Activated B cell treated with CpG ODN at 0.5 μM for 24 hours (primary cell): ENCODE results near the gene NT5C1A. TPM values are rescaled to one million over a fixed set of nuclear protein-coding genes. Genes with fewer than 3 reads are reported as not detected.

Experiments
- ATAC-seq: fragments of 200-7000 bp; cut with Tn5 transposase; one replicate; pipeline ENCODE4 v1.10.0; 2021; ENCODE audit warnings: low read depth, mild to moderate bottlenecking, moderate library complexity
- CTCF ChIA-PET: fragments of 350-600 bp; sonication (Branson Sonifier 250); formaldehyde crosslinking; loops from one replicate; lab custom pipeline; 2021; ENCODE audit warnings: antibody characterized with exemption; lab: Charles Lee
- POLR2A ChIA-PET: fragments of 350-600 bp; sonication (Branson Sonifier 250); formaldehyde crosslinking; loops from one replicate; lab custom pipeline; 2021; ENCODE audit warnings: antibody characterized with exemption; lab: Charles Lee
- DNase-seq: peaks from one replicate; pipeline ENCODE4 v3.0.0; 2022
- H3K27ac Mint-ChIP-seq: one replicate; pipeline ENCODE4 v1.8.0; 2020; ENCODE audit warnings: mixed read lengths
- H3K27me3 Mint-ChIP-seq: one replicate; pipeline ENCODE4 v1.8.0; 2021; ENCODE audit warnings: mixed read lengths
- H3K36me3 Mint-ChIP-seq: one replicate; pipeline ENCODE4 v1.8.0; 2021; ENCODE audit warnings: low read depth, mixed read lengths
- H3K4me1 Mint-ChIP-seq: one replicate; pipeline ENCODE4 v1.8.0; 2021; ENCODE audit warnings: mixed read lengths
- H3K4me3 Mint-ChIP-seq: one replicate; pipeline ENCODE4 v1.8.0; 2020; ENCODE audit warnings: mild to moderate bottlenecking, mixed read lengths
- H3K9me3 Mint-ChIP-seq: one replicate; pipeline ENCODE4 v1.8.0; 2020; ENCODE audit warnings: mixed read lengths
- intact Hi-C: fragments of 100-400 bp; cut with micrococcal nuclease; formaldehyde crosslinking; loops from one replicate; pipeline ENCODE4 v1.15.1; 2024
- total RNA-seq: library from RNA; stranded (reverse); gene quantifications from 2 replicates; pipeline ENCODE4 v1.2.3, GENCODE V29; 2022
- TF ChIP-seq, protein P1 (sequence below): fragments of 200-600 bp; IDR thresholded peaks from one replicate; pipeline ENCODE4 v1.8.0; 2022; ENCODE audit warnings: antibody characterized with exemption, mild to moderate bottlenecking

The NT5C1A gene
- total RNA-seq, result not detected in 2 replicates

- no peak within 1 kb of the TSS for H3K27ac Mint-ChIP-seq
- peaks cover 35% of the 10 kb centered on the region for H3K27me3 Mint-ChIP-seq
- ATAC-seq (peak; percentile 52), DNase-seq (no peak)
- no peaks in the 10 kb centered on the region for H3K9me3 Mint-ChIP-seq
- no peaks in the 10 kb centered on the region for H3K36me3 Mint-ChIP-seq
- POLR2A ChIA-PET, result no interaction called here
- intact Hi-C loops, result no loop called here
- TF ChIP-seq, protein P1, sequence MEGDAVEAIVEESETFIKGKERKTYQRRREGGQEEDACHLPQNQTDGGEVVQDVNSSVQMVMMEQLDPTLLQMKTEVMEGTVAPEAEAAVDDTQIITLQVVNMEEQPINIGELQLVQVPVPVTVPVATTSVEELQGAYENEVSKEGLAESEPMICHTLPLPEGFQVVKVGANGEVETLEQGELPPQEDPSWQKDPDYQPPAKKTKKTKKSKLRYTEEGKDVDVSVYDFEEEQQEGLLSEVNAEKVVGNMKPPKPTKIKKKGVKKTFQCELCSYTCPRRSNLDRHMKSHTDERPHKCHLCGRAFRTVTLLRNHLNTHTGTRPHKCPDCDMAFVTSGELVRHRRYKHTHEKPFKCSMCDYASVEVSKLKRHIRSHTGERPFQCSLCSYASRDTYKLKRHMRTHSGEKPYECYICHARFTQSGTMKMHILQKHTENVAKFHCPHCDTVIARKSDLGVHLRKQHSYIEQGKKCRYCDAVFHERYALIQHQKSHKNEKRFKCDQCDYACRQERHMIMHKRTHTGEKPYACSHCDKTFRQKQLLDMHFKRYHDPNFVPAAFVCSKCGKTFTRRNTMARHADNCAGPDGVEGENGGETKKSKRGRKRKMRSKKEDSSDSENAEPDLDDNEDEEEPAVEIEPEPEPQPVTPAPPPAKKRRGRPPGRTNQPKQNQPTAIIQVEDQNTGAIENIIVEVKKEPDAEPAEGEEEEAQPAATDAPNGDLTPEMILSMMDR, result no peak
- CTCF ChIA-PET, result interaction anchor here (1.0 to 2.1 kb wide), 3 partner anchors 10 to 60 kb away, joined by 3 to 8 read pairs (median 4); no protein-coding TSS in a partner anchor
- peaks cover 7% of the 10 kb centered on the region for H3K4me1 Mint-ChIP-seq
- H3K4me3 Mint-ChIP-seq, result peak within 1 kb of the TSS; percentile 41
These were observed at the start of gene NT5C1A for GRCh38 chr1:39671793-39672550. NT5C1A (minus strand) TSS chr1:39672107; CDS start chr1:39672038, 69 bp downstream.

DNA sequence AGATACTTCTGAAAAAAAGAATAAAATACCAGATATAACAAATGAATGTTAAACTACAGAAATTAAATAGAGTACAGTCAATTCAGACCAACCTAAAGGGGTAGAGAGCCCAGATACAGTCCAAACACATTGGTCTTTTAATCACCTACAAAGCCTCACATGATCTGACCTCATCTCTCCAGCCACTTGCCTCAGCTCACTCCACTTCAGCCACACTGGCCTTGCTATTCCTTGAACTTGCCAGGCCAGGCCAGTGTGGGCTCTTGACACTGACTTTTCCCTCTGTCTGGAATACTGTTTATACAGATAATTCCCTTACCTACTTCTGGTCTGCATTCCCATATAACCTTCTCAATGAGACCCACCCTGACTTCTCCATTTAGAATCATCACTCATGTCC is 49.8 kb upstream of the NT5C1A start:
- DNase-seq (no peak), ATAC-seq (no peak)
- H3K9me3 Mint-ChIP-seq, result no peaks in the 10 kb centered on the region
- H3K4me3 Mint-ChIP-seq, result no peak overlapping the region
- H3K27me3 Mint-ChIP-seq, result peaks cover 32% of the 10 kb centered on the region
- intact Hi-C loops, result no loop called here
- no peak overlapping the region for H3K27ac Mint-ChIP-seq
- POLR2A ChIA-PET, result no interaction called here
- TF ChIP-seq, protein P1, result no peak
- peaks cover 2% of the 10 kb centered on the region for H3K4me1 Mint-ChIP-seq
- CTCF ChIA-PET, result interaction anchor here (1.4 kb wide), 1 partner anchor 116 kb away, joined by 5 read pairs; no protein-coding TSS in a partner anchor
- H3K36me3 Mint-ChIP-seq, result no peaks in the 10 kb centered on the region

DNA sequence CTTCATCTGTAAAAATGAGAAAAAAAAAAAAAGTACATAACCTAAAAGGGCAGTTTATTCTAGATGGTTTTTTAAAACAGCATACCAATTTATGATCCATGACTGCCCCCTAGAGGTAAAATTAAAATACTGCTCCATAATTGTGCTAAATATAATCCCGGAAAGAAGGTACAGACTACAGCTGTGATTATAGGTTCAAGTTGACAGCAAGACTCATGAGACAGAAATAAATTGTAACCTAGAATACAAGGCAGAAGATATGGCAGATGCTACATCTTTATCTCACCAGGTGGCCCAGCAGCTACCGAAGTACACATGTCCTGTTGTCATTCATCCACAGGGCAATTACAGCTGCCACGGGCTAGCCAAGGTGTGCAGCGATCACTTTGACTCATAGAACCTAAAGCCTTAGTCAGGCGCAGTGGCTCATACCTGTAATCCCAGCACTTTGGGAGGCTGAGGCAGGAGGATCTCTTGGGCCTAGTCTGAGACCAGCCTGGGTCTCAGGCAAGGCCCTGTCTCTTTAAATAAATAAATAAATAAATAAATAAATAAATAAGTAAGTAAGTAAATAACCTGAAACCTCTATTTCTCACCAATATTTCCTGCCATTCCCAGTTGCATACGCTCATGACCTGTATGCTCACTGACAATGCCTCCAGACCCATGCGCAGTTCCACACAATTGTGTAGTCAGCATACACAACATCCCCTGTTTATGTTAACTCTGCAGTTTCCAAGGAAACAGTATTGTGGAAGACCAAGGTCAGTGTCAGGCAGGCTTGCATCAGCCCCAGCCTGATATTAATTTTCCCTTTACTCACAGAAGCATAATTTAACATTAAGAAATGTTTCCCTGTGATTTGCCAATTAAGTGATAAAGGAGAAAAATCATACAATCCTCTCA is 48.4 kb upstream of the NT5C1A start:
- H3K4me1 Mint-ChIP-seq, result peaks cover 2% of the 10 kb centered on the region
- H3K4me3 Mint-ChIP-seq, result no peak overlapping the region
- H3K9me3 Mint-ChIP-seq, result no peaks in the 10 kb centered on the region
- no peaks in the 10 kb centered on the region for H3K36me3 Mint-ChIP-seq
- intact Hi-C loops, result loop anchor here (1.0 kb wide), 3 partner anchors 67 to 618 kb away; no protein-coding TSS in a partner anchor
- H3K27ac Mint-ChIP-seq, result no peak overlapping the region
- POLR2A ChIA-PET, result interaction anchor here (0.5 to 0.8 kb wide), 3 partner anchors 19 to 147 kb away, joined by 3 to 4 read pairs (median 3); partner anchors contain the start of gene PPIE
- TF ChIP-seq, protein P1, result peak; percentile 51
- CTCF ChIA-PET, result interaction anchor here (0.5 to 1.5 kb wide), 6 partner anchors 19 to 971 kb away, joined by 3 to 10 read pairs (median 4); no protein-coding TSS in a partner anchor
- ATAC-seq, result peak; percentile 62
- peaks cover 37% of the 10 kb centered on the region for H3K27me3 Mint-ChIP-seq
- DNase-seq, result no peak

GRCh38 chr1:39717809-39718208 is 45.9 kb upstream of the NT5C1A start:
- ChIA-PET POLR2A (no interaction called here), CTCF (interaction anchor here (0.8 to 1.8 kb wide), 3 partner anchors 82 to 112 kb away, joined by 3 to 6 read pairs (median 3); no protein-coding TSS in a partner anchor)
- DNase-seq, result no peak
- H3K9me3 Mint-ChIP-seq, result no peaks in the 10 kb centered on the region
- H3K27ac Mint-ChIP-seq, result no peak overlapping the region
- no peak overlapping the region for H3K4me3 Mint-ChIP-seq
- intact Hi-C loops, result no loop called here
- no peak for ATAC-seq
- peaks cover 37% of the 10 kb centered on the region for H3K27me3 Mint-ChIP-seq
- TF ChIP-seq, protein P1, result no peak
- H3K36me3 Mint-ChIP-seq, result no peaks in the 10 kb centered on the region
- peaks cover 2% of the 10 kb centered on the region for H3K4me1 Mint-ChIP-seq
